HuH-7.5 (cell line): ENCODE data around the gene KAT8.
A peak's percentile ranks its signal among the peaks of the same experiment; 100 is the strongest.

Source experiments
- DNase-seq: peaks from one replicate; pipeline ENCODE4 v3.0.0; 2011; ENCODE audit warnings: low spot score

The KAT8 gene

GRCh38 chr16:31108035-31108793 lies 9.2 kb upstream of the KAT8 start, which contains the start of gene BCKDK:
Gene BCKDK, plus strand, starts transcription at chr16:31108386. Its CDS starts 838 bp downstream, at chr16:31109224.
- DNase-seq: peak; percentile 87

- no peak for DNase-seq
Observed at GRCh38 chr16:31108794-31109558, 8.5 kb upstream of the KAT8 start.

GRCh38 chr16:31109622-31110021 lies 7.8 kb upstream of the KAT8 start:
- DNase-seq: no peak

- no peak for DNase-seq
Observed at GRCh38 chr16:31110106-31111034, 7.1 kb upstream of the KAT8 start.

GRCh38 chr16:31111881-31112466 lies 5.5 kb upstream of the KAT8 start:
- no peak for DNase-seq

- no peak for DNase-seq
Observed at GRCh38 chr16:31112711-31113110, 4.8 kb upstream of the KAT8 start.

- DNase-seq: no peak
Observed at GRCh38 chr16:31113121-31114120, 4.0 kb upstream of the KAT8 start.

GRCh38 chr16:31114468-31114867 lies 3.0 kb upstream of the KAT8 start:
- DNase-seq: no peak

GRCh38 chr16:31118223-31119155 lies 1.0 kb downstream of the KAT8 start:
- no peak for DNase-seq

GRCh38 chr16:31120129-31120528 lies 2.7 kb downstream of the KAT8 start:
- no peak for DNase-seq

GRCh38 chr16:31125844-31126243 lies 8.4 kb downstream of the KAT8 start:
- no peak for DNase-seq

- no peak for DNase-seq
Observed at GRCh38 chr16:31127182-31127581, 9.7 kb downstream of the KAT8 start.

- DNase-seq: no peak
Observed at GRCh38 chr16:31128711-31129567, 11.5 kb downstream of the KAT8 start.

- no peak for DNase-seq
Observed at GRCh38 chr16:31129568-31130335, 12.3 kb downstream of the KAT8 start.

GRCh38 chr16:31130336-31130891 lies 12.9 kb downstream of the KAT8 start:
- DNase-seq: no peak

GRCh38 chr16:31130899-31131298 lies 13.4 kb downstream of the KAT8 start:
- DNase-seq: no peak

- DNase-seq: no peak
Observed at GRCh38 chr16:31131416-31131815, 14.0 kb downstream of the KAT8 start.
